ENCODE measurements around the gene CYP2C9.
"Not testable (repeated sequence)": the region's sequence is repeated elsewhere in the genome, so short reads cannot be mapped to it uniquely, and the experiment has no call there.

The CYP2C9 gene

GRCh38 chr10:94938383-94938782 is at the start of gene CYP2C9:
TSS of gene CYP2C9 (plus strand) at chr10:94938658. CDS start at chr10:94938683, 25 bp downstream.
- no peak for FAIRE-seq

- no peak for FAIRE-seq
Measured at GRCh38 chr10:94889123-94889522, 49.3 kb upstream of the CYP2C9 start.

GRCh38 chr10:94890264-94891022 is 48.0 kb upstream of the CYP2C9 start:
- no peak for FAIRE-seq

- not testable (repeated sequence) for FAIRE-seq
Measured at GRCh38 chr10:94898414-94898813, 40.0 kb upstream of the CYP2C9 start.

GRCh38 chr10:94902080-94902479 is 36.4 kb upstream of the CYP2C9 start:
- no peak for FAIRE-seq

GRCh38 chr10:94902570-94902969 is 35.9 kb upstream of the CYP2C9 start:
- FAIRE-seq, result peak; percentile 30

GRCh38 chr10:94904506-94905148 is 33.8 kb upstream of the CYP2C9 start:
- FAIRE-seq, result not testable (repeated sequence)

- no peak for FAIRE-seq
Measured at GRCh38 chr10:94916423-94916822, 22.0 kb upstream of the CYP2C9 start.

- no peak for FAIRE-seq
Measured at GRCh38 chr10:94936721-94937120, 1.7 kb upstream of the CYP2C9 start.

GRCh38 chr10:94943432-94944103 is 5.1 kb downstream of the CYP2C9 start:
- FAIRE-seq, result not testable (repeated sequence)

GRCh38 chr10:94946181-94946580 is 7.7 kb downstream of the CYP2C9 start:
- not testable (repeated sequence) for FAIRE-seq

GRCh38 chr10:94963901-94964300 is 25.4 kb downstream of the CYP2C9 start:
- FAIRE-seq, result peak; percentile 53

- FAIRE-seq, result no peak
Measured at GRCh38 chr10:94983555-94983954, 45.1 kb downstream of the CYP2C9 start.

- FAIRE-seq, result no peak
Measured at GRCh38 chr10:94989192-94989591, 50.7 kb downstream of the CYP2C9 start.

- FAIRE-seq, result no peak
Measured at GRCh38 chr10:94991243-94991888, 52.9 kb downstream of the CYP2C9 start.

- FAIRE-seq, result no peak
Measured at GRCh38 chr10:94992811-94993210, 54.4 kb downstream of the CYP2C9 start.

GRCh38 chr10:94997741-94998174 is 59.3 kb downstream of the CYP2C9 start:
- no peak for FAIRE-seq

GRCh38 chr10:95026461-95026860 is 88.0 kb downstream of the CYP2C9 start:
- FAIRE-seq, result no peak

GRCh38 chr10:95031656-95032055 is 93.2 kb downstream of the CYP2C9 start:
- FAIRE-seq, result no peak

- FAIRE-seq, result no peak
Measured at GRCh38 chr10:95034401-95034800, 95.9 kb downstream of the CYP2C9 start.

- FAIRE-seq, result no peak
Measured at GRCh38 chr10:95035332-95036295, 97.2 kb downstream of the CYP2C9 start.

- no peak for FAIRE-seq
Measured at GRCh38 chr10:95039281-95039680, 100.8 kb downstream of the CYP2C9 start.

All from islet of Langerhans (tissue), 1 donor.